Sciatic nerve (tissue), 2 donors: ENCODE results near the gene TMTC1. TPM values are rescaled to one million over a fixed set of nuclear protein-coding genes. Genes with fewer than 3 reads are reported as not detected.

Experiments
- ATAC-seq: fragments of 200-7000 bp; cut with Tn5 transposase; one replicate; pipeline ENCODE4 v1.9.1; 2020; ENCODE audit warnings: mild to moderate bottlenecking, moderate library complexity
- DNase-seq: peaks from one replicate; pipeline ENCODE4 v3.0.0-alpha.2; 2020; ENCODE audit warnings: low spot score
- intact Hi-C: fragments of 100-400 bp; cut with DNase I; formaldehyde crosslinking; loops from one replicate; pipeline ENCODE4 v1.14.2; 2022
- total RNA-seq: library from RNA; stranded (reverse); fragmentation: NEBNext Ultra II Directional; extraction: Animal tissue kit (Norgen Biotek cat#: 25700); gene quantifications from one replicate; pipeline ENCODE4 v1.2.1, GENCODE V29; 2021
- donor health status: DM: no; HTN: no; CAD: no.
- donor health status: DM: no; HTN: no; CAD: no.

The TMTC1 gene
- total RNA-seq, 1 donor from 2014 or later = 164 TPM

- ATAC-seq (no peak), DNase-seq (no peak)
- intact Hi-C loops = no loop called here
Observed at GRCh38 chr12:29692237-29692636, 91.5 kb downstream of the TMTC1 start.

- DNase-seq (no peak), ATAC-seq (no peak)
- intact Hi-C loops = no loop called here
Observed at GRCh38 chr12:29691161-29691854, 92.4 kb downstream of the TMTC1 start.

- ATAC-seq (no peak), DNase-seq (no peak)
- intact Hi-C loops = no loop called here
Observed at GRCh38 chr12:29690728-29691127, 93.0 kb downstream of the TMTC1 start.

- intact Hi-C loops = no loop called here
- ATAC-seq (no peak), DNase-seq (no peak)
Observed at GRCh38 chr12:29688914-29689313, 94.8 kb downstream of the TMTC1 start.

- no peak for DNase-seq
- ATAC-seq = no peak
- intact Hi-C loops = no loop called here
Observed at GRCh38 chr12:29682088-29682487, 101.7 kb downstream of the TMTC1 start.

- DNase-seq (no peak), ATAC-seq (no peak)
- intact Hi-C loops = no loop called here
Observed at GRCh38 chr12:29681370-29681769, 102.4 kb downstream of the TMTC1 start.

GRCh38 chr12:29676676-29677075 is 107.1 kb downstream of the TMTC1 start:
- DNase-seq (no peak), ATAC-seq (no peak)
- intact Hi-C loops = no loop called here

- DNase-seq (no peak), ATAC-seq (no peak)
- intact Hi-C loops = no loop called here
Observed at GRCh38 chr12:29674463-29674862, 109.3 kb downstream of the TMTC1 start.

GRCh38 chr12:29673346-29673745 is 110.4 kb downstream of the TMTC1 start:
- no peak for DNase-seq
- ATAC-seq = no peak
- intact Hi-C loops = no loop called here

GRCh38 chr12:29672580-29672979 is 111.2 kb downstream of the TMTC1 start:
- ATAC-seq = no peak
- DNase-seq = no peak
- intact Hi-C loops = no loop called here

- DNase-seq (no peak), ATAC-seq (no peak)
- intact Hi-C loops = no loop called here
Observed at GRCh38 chr12:29671742-29672141, 112.0 kb downstream of the TMTC1 start.

- intact Hi-C loops = no loop called here
- DNase-seq = no peak
- ATAC-seq = no peak
Observed at GRCh38 chr12:29667011-29667410, 116.7 kb downstream of the TMTC1 start.

GRCh38 chr12:29665107-29665506 is 118.6 kb downstream of the TMTC1 start:
- ATAC-seq (no peak), DNase-seq (no peak)
- intact Hi-C loops = no loop called here

GRCh38 chr12:29662734-29663323 is 120.9 kb downstream of the TMTC1 start:
- DNase-seq (no peak), ATAC-seq (peak; percentile 71)
- intact Hi-C loops = no loop called here

- DNase-seq = no peak
- ATAC-seq = no peak
- intact Hi-C loops = no loop called here
Observed at GRCh38 chr12:29660847-29661246, 122.9 kb downstream of the TMTC1 start.

- intact Hi-C loops = no loop called here
- no peak for DNase-seq
- ATAC-seq = no peak
Observed at GRCh38 chr12:29656762-29657538, 126.8 kb downstream of the TMTC1 start.

- no peak for ATAC-seq
- intact Hi-C loops = no loop called here
- no peak for DNase-seq
Observed at GRCh38 chr12:29655861-29656260, 127.9 kb downstream of the TMTC1 start.

GRCh38 chr12:29653286-29653685 is 130.5 kb downstream of the TMTC1 start:
- no peak for ATAC-seq
- intact Hi-C loops = no loop called here

GRCh38 chr12:29650371-29650770 is 133.4 kb downstream of the TMTC1 start:
- no peak for DNase-seq
- intact Hi-C loops = no loop called here
- ATAC-seq = peak; percentile 33

More at GRCh38 chr12:29653286-29653685, 130.5 kb downstream of the TMTC1 start:
- DNase-seq = no peak

- intact Hi-C loops = no loop called here
- no peak for DNase-seq
Observed at GRCh38 chr12:29649722-29650121, 134.0 kb downstream of the TMTC1 start.

More at GRCh38 chr12:29649722-29650121, 134.0 kb downstream of the TMTC1 start:
- ATAC-seq = no peak
